ENCODE measurements around the gene IDH1.

DNA sequence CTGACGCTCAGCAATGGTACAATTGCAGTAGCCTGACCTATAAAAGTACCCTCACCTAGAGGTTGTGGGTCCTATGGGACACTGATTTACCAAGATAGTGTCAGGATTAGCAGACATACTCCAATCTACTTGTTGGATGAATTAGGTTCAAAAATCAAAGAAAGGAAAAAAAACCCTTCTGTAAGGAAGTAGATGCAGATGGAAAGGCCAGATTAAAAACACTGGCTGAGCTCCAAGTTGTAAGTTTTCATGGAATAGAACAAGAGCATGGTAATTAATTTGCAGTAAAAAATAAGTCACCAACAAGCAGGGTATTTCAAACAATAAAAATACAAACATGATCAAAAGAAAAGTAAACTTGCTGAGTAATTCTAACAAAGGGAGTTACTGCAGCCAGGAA is 26.4 kb downstream of the IDH1 start:
- no peak for TF ChIP-seq BHLHE40 (IDR thresholded peaks at IDR 0.05; ENCODE audit: borderline replicate concordance)
- no peak for TF ChIP-seq L3MBTL2 (conservative IDR thresholded peaks at IDR 0.05)
- no peak for TF ChIP-seq ARNT (IDR thresholded peaks at IDR 0.05)
- TF ChIP-seq FOXA1 (IDR thresholded peaks at IDR 0.05): no peak
- TF ChIP-seq SP1 (IDR thresholded peaks at IDR 0.05): no peak
- no peak for TF ChIP-seq TARDBP (IDR thresholded peaks at IDR 0.05)
- TF ChIP-seq FOXK2 (IDR thresholded peaks at IDR 0.05): no peak
- TF ChIP-seq, protein P1, sequence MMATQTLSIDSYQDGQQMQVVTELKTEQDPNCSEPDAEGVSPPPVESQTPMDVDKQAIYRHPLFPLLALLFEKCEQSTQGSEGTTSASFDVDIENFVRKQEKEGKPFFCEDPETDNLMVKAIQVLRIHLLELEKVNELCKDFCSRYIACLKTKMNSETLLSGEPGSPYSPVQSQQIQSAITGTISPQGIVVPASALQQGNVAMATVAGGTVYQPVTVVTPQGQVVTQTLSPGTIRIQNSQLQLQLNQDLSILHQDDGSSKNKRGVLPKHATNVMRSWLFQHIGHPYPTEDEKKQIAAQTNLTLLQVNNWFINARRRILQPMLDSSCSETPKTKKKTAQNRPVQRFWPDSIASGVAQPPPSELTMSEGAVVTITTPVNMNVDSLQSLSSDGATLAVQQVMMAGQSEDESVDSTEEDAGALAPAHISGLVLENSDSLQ (IDR thresholded peaks at IDR 0.05): no peak
- TF ChIP-seq NFRKB (IDR thresholded peaks at IDR 0.05): no peak
- TF ChIP-seq FOXM1 (IDR thresholded peaks at IDR 0.05; ENCODE audit: borderline replicate concordance): no peak
- TF ChIP-seq LEF1 (IDR thresholded peaks at IDR 0.05; ENCODE audit: borderline replicate concordance): no peak
- no peak for TF ChIP-seq ELF4 (IDR thresholded peaks at IDR 0.05)
- TF ChIP-seq SUZ12 (IDR thresholded peaks at IDR 0.05): no peak
